Fibroblast of gingiva (primary cell): ENCODE data around the gene WDR33.

ENCODE experiments used
- DNase-seq: peaks from one replicate; pipeline ENCODE4 v3.0.0-alpha.2; 2011; ENCODE audit warnings: low read depth

WDR33 gene

DNA sequence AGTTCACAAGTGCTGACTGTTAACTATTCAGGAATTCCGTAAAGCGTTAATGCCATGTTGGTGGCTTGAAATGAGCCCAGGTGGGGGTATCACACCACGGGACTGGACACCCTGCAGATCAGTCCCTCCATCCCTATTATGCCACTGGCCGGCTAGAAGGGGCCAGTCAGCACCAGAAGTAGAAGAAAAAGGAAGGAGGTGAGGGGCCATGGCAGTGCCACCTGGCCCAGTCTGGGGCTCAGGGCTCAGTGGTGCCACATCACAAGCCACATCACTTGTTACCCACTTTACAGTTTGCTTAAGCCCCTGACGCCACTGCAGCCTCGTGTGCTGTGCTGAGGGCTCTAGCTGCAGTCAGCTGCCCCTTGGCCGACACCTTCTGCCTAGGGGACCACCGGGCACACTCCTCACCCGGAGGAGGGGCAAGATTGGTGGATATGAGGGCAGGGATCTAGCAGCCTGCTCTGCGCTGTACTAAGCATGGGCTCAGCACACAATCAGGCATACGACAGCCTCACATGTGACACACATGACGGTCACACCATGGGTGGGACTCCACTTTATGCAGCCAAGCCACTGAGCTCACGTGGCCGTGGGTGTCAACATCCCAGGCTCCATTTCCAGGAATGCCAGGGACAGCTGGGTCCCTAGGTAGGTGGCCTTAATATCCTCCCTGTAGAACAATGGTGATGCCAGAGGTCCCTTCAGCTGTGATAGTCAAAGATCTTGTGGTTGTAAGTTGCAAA, 139.2 kb downstream of the WDR33 start:
- DNase-seq: no peak

DNA sequence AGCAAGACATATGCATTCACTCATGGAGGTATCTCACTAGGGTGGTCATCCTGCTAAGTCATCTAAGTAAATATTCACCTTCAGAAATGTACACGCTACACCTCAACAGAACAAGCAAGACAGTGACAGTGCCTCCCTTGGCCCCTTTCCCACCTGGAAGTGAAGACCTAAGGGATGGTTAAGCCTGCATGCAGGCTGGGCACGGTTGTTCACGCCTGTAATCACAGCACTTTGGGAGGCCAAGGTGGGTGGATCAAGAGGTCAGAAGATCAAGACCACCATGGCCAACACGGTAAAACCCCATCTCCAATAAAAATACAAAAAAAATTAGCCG, 140.0 kb downstream of the WDR33 start:
- no peak for DNase-seq

DNA sequence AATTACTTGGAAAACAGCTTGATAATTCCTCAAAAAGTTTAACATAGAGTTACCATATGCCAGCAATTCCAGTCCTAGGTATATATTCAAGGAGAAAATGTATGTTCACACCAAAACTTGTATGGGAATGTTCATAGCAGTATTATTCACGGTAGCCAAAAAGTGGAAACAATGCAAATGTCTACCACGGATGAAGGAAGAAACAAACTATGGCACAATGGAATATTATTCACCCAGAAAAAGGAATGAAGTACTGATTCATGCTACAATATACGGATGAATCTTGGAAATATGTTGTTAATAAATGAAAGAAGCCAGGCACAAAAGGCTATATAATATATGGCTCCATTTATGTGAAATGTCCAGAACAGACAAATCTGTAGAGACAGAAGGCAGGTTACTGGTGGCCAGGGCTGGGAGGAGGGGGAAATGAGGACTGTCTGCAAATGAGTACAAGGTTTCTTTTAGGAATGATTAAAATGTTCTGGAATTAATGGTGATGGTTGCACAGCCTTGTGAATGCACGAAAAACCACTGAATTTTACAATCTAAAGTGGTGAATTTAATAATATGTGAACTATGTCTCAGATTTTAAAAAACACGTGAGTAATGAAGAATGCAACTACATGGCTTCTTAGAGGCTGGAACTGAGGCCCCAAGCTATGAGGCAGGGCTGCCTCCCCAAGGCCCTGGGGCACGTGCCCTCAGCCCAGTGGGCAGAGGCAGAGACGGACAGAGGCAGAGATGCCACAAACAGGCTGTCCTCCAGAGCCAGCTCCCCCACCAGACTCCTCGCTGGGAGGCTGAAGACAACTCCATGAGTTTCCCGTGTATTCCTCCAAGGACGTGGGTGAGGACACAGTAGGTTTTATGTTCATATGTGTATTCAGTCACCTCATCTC, 140.7 kb downstream of the WDR33 start:
- no peak for DNase-seq

DNA sequence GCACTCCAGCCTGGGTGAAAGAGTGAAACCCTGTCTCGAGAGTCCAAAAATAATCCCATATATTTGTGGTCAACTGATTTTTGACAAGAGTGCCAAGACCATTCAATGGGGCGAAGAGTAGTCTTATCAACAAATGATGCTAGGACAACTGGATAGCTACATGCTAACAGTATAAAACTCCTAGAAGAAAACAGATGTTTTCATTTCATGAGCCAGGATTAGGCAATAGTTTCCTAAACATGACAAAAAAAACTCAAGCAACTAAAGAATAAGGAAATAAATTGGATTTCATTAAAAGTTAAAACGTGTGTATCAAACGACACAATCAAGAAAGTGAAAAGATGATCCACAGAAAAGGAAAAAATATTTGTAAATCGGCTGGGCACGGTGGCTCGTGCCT, 141.9 kb downstream of the WDR33 start:
- DNase-seq: peak; percentile 45

DNA sequence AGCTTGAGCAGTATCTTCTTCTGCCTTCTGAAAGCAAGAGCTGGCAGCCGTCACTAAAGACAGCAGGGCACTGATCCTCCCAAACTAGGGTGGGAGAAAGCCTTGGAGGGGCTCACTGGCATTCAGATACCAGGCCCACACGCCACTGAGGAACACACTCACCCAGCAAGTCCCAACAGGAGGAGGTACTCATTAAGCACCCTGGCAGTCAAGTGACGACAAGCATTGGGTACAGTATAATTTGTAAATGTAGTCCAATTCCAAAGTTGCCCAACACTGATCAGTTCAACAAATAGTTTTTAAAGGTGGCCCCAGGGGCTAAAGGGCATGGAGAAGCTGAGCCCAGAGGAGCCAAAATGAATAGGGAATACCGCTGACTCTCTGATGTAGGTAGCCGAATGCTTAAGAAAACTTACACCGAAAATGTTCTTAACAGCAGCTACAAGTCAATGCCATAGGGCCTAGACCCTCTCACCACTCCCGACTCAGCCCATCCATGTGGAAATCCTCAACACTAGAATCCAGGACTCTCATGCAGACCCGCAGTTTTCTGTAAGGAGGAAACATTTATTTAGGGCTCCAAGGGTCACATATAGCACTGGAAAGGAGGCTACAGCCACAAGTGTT, 145.6 kb downstream of the WDR33 start:
- no peak for DNase-seq

DNA sequence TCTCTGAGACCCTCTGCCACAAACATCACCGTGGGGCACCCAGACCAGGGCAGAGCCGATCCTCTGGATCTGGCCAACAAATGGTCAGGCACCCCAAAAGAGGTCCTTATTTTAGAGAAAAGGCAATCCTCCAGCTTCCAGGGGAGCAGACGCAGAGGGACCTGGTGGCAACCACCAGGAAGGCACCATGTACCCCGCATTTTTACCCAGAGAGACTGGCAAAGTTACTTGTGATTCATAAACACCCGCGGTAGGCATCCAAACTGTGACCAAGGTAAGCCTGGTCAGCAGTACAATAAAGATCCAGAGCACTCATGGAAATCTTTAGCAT, 146.1 kb downstream of the WDR33 start:
- no peak for DNase-seq

DNA sequence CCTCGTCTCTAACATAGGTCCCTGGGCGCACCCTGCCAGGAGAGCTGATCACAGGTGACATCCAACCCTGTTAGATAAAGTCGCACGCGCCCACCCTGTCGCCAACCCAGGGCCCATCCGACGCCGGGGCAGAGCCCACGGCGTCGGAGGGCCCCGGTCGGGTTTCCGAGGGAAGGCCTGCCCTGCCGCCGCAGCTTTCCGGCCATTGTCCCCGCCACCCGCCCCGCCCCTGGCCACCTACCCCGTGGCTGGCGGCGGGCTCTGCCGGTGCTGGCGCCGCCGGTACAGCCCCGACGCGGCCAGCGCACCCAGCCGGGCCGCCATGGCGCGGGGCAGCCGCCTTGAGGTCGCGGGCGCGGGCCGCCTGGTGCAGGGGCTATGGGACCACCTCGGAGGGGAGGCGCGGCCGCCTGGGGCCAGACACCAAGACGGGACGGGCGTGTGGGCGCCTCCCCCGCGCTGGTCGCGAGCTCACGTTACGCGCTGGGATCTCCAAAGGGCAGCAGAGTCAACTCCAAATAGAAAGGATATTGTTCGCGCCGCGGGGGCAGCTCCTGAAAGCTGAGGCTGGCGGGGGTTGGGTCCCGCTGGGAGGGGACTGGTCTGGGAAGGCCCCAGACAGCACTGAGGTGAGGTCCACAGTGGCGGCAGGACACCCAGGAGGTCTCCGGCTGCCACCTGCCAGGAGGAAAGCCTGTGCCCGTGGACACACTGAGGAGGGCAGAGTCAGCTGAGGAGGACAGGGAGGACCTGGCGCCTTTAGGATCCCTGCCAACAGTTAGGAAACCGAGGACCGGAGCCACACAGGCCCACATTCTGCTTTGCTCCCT, 146.7 kb downstream of the WDR33 start:
- DNase-seq: no peak

DNA sequence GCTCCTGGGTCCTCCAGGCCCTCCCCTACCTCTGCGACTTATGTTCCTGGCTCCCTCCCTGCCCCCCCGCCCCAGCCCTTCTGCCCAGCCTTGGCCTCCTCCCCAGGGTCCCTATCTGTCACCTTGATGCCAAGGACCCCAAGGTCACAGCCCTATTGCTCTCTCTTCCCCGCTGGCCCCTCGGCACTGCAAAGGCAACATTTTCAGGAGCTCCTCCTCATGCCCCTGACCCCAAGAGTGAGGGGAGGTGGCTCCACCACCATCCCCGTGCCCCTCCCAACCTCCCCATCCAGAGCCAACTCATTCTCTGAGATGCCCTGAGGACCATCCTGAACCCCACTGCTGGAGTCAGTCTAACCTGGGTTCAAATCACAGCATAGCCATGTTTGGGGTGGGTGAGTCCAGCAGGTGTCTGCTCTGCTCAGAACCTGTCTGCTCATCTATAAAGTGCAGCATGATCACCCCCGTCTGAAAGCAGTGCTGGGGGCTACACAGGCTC, 147.4 kb downstream of the WDR33 start:
- DNase-seq: no peak

DNA sequence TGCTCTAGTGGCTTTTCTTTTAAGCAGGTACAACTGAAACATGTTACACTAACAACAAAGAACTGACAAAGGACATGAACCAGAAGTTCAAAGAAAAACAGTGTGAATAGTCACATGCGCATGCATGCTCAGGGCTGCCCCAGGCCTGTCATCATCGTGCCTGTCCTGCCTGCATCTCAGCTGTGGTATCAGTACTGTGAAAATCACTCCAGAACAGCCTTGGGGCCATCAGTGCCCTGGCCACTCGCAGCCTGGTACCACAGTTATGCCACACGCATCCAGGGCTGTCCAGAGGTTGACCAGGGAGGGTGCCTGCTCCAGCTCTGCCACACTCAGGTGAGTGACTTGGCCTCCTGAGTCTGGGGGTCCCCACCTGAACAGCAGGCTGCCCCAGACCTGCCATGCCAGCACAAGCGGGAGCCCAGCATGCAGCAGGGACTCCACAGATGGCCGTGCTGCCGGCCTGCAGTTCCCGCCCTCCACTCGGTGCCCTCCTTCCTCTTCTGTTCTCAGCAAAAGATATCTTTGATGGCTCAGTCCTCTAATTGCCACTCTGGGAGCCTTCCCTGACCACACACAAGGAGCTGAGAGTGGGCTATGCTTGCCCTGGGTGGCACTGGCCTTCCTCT, 147.9 kb downstream of the WDR33 start:
- DNase-seq: no peak

DNA sequence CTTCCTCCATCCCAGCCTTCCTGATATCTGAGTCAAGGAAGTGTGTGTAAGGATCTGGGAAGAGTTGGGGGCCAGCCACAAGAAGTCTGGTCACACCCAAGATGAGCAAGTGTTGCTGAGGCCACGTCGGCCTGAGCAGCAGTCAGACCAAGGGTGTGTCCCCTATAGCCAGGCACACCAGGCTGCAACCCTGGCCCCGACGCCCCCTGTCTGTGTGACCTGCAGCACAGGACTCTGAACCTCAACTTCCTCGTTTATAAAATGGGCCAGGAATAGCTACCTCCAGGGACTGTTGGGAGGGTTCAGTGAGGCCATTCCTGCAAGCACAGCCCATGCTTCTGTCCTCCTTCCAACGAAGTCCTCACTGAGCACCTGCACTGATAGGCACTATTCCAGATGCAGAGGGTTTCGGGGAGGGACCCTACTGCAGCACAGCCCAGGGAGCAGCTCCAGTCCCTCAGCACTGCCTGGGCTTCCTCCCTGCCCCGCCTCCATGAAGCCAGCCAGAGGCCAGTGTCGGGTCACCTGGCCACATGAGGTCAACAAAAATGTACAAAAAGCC, 148.9 kb downstream of the WDR33 start:
- no peak for DNase-seq

DNA sequence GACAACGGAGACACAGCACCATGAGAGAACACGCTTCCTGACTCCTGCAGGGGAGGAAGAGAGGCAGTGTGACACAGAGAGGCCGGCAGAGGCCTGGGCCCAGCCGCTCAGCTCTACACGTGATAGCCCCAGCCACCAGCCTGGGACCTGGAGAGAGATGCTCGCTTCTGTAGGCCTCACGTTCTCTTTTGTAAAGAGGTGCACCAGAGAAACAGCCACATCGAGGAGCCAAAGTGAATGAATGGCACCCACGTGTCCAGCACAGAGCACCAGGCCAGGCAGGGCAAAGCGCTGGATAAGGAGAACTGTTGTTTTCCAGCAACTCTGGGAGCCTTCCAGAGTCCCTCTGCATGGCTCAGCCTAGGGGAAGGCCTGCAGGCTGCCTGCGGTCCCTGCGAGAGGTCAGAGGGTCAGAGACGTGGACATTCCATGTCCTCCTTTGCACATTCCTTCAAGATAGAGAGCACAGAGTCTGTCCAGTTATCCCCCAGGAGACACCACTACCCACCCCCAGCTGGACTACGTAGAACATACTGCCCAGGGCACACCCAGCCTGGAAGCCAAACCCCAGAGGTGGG, 149.8 kb downstream of the WDR33 start:
- no peak for DNase-seq

DNA sequence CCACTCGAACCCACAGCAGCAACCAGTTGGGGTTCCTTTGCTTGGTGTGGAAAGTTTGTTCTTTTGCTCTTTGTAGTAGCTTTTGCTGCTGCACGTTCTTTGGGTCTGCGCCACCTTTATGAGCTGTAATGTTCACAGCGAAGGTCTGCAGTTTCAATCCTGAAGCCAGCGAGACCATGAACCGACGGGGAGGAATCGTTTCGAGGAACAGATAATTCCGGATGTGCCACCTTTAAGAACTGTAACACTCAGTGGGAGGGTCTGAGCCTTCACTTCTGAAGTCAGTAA, 150.7 kb downstream of the WDR33 start:
- DNase-seq: no peak

DNA sequence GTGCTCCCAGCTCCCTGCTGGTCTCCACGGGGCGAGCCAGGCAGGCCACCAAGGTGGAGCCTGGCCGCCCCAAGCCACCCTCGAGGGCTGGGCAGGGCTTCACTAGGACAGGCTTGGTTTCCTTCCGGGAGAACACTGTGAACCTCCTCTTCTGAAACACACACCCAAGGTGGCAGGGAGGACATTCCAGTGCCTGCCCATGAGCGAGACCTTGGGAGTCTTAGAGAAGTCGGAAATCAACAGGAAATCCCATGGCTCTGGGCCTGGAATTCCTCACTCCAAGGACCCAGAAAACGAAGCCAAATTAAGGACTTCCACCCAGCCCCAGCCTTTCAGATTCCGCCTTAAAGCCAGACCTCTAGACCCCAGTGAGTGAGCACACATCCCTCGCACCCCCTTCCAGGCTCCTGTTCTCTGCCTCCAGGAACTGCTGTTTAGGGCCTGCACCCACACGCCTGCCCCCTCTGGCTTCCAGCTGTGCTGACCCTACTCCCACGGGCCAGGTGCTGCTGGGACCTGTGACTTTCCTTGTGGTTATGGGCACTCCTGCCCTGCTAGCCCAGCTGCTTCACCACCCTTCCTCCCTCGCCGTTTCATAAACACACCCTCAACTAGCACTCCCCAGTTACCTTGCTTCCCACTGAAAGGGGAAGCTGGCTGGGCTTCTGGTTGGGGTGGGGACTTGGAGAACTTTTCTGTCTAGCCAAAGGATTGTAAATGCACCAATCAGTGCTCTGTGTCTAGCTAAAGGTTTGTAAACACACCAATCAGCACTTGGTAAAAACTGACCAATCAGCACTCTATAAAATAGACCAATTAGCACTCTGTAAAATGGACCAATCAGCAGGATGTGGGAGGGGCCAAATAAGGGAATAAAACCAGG, 151.3 kb downstream of the WDR33 start:
- DNase-seq: no peak

DNA sequence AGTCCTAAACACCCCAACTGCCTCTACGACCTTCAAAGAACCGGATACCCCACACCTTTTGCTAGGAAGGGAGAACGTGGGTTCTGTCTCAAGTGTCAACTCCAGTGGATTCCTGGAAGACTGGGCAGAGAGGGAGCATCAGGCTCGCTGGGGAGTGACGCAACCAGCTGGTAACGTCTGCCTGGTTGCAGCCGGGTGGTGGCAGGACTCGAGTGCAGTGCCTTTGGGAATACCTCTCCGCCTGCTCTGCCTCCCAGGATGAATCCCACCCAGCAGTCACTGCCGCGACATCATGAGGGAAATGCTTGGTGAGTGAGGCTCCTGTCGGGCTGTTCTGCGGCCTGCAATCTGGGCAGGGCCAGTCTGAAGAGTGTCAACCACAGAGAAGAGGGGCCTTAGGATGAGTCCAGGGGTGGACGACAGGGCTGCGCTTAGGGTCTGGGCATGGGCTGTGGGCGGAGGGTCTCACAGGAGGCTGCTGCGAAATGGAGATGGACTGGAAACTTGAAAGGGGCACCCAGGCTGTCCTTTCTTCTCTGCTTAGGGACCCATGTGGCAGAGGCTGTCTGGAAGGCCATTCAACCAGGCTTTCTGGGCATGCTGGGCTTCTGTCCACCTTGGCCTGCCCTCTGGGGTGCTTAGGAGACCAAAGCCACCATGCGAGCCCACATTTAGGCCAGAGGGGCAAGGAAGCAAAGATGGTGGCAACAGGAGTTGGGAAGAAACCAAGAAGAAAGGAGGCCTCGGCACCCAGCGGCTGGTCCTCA, 152.1 kb downstream of the WDR33 start:
- no peak for DNase-seq

DNA sequence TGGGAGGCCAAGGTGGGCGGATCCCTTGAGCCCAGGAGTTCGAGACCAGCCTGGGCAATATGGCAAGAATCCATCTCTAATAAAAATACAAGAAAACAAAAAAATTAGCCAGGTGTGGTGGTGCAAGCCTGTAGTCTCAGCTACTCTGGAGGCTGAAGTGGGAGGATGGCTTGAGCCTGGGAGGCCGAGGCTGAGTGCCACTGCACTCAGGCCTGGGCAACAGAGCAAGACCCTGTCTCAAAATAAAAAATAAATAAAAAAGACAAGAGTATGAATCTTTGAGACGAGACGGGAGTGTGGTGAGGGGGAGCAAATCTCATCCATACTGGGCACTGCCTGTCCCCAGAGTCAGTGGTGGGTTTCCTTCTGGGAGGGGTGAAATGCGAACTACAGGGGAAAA, 152.8 kb downstream of the WDR33 start:
- no peak for DNase-seq

DNA sequence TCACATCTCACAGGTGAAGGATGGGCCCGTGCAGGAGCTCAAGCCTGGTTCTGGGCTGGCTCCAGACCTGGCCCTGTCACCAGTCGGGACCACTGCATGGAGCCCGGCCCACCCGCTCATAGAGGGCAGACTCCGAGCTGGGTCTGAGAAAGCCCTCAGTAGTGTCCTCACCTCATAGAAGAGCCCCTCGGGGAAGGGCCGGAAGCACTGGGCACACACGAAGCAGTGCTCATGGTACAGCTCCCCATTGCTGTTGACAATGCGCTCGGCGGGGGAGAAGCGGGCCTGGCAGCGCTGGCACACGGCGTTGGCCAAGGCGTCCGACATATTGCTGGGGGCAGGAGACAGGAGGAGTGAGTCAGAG, 153.8 kb downstream of the WDR33 start:
- no peak for DNase-seq

DNA sequence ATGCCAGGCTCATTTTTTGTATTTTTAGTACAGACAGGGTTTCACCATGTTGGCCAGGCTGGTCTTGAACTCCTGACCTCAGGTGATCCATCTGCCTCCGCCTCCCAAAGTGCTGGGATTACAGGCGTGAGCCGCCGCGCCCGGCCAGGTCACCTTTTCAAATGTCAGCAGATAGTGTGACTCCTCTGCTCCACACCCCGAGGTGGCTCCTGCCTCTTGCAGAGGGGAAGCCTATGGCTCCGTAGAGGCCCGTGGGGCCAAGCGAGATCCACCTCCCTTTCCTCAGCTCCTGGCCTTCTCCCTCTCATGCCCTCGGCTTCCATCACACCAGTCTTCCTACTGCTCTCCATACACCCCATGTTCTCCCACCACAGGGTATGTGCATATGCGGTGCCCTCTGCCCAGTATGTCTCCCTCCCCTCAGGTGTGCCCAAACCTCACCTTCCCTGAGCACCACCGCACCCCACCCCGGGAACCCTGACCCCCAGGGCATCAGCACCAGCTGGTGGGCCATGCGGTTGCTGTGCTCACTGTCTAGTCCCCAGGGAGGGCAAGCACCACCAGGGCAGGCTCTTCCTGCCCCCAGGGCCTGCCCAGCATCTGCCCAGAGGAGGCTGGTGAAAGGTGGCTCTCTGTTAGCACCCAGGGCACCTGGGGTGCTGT, 154.3 kb downstream of the WDR33 start:
- DNase-seq: no peak

DNA sequence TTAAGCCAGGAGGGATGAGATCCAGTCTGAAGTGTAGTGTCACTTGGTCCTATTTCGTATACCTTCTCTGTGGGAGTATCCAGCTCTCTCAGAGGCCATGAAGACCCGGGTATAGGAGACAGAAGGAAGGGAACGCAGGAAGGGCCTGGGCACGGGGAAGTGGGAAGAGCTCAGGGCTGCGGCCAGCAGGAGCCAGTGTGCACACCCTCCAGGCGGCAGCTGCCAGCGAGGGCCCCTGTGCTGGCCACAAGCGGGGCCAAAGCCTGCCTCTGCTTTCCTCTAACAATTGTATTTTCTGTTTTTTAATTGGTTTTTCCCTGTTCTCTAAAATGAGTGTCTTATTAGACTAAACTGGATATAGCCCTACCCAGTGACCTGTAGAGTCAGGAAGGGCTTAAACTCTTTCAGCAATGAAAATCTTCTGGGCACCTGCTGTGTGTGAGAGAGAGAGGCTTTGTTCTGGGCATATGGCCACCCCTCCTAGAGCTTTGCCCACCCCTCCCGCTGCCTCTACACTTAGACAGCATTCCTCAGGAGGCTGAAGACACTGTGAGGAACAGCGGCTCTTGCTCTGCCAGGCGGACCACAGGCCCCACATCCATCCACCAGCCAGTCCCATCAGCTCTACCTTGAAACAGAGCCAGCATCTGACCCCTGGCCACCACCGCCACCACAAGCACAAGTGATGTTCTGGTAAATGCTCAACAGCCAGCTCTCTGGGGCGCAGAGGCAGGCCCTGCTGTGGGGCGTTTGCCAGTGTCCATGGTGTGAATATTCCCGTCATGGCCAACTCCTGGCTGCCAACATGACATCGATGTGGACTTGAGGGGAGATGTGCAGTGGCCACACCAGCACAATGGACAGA, 155.5 kb downstream of the WDR33 start:
- no peak for DNase-seq
